GM12872 (cell line): ENCODE data around the gene SART1.

ENCODE experiments used
- TF ChIP-seq, protein P1 (sequence below): IDR thresholded peaks from 3 replicates; pipeline ENCODE4 v1.5.1; 2011; ENCODE audit warnings: low read depth, mild to moderate bottlenecking, low read length, moderate library complexity; ENCODE audit not compliant: insufficient read depth

SART1 gene

DNA sequence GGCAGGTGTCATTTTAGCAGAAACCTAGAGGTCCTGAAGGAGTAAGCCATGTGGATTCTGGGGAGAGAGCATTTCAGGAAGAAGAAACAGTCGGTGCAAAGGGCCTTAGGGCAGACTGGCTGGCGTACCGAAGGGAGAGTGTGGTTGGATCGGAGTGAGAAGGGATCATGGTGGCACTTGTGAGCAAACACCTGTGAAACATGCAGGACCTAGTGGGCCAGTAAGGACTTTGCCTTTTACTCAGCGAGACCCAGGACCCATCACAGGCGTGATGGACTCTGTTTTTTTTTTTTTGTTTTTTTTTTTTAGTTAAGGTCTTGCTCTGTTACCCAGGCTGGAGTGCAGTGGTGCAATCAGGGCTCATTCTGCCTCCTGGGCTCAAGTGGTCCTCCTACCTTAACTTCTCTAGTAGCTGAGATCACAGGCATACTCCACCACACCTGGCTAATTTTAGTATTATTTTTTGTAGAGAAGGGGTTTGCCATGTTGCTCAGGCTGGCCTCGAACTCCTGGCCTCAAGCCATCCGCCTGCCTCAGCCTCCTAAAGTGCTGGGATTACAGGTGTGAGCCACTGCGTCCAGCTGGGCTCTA is 19.7 kb upstream of the SART1 start:
- TF ChIP-seq, protein P1, sequence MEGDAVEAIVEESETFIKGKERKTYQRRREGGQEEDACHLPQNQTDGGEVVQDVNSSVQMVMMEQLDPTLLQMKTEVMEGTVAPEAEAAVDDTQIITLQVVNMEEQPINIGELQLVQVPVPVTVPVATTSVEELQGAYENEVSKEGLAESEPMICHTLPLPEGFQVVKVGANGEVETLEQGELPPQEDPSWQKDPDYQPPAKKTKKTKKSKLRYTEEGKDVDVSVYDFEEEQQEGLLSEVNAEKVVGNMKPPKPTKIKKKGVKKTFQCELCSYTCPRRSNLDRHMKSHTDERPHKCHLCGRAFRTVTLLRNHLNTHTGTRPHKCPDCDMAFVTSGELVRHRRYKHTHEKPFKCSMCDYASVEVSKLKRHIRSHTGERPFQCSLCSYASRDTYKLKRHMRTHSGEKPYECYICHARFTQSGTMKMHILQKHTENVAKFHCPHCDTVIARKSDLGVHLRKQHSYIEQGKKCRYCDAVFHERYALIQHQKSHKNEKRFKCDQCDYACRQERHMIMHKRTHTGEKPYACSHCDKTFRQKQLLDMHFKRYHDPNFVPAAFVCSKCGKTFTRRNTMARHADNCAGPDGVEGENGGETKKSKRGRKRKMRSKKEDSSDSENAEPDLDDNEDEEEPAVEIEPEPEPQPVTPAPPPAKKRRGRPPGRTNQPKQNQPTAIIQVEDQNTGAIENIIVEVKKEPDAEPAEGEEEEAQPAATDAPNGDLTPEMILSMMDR: no peak

DNA sequence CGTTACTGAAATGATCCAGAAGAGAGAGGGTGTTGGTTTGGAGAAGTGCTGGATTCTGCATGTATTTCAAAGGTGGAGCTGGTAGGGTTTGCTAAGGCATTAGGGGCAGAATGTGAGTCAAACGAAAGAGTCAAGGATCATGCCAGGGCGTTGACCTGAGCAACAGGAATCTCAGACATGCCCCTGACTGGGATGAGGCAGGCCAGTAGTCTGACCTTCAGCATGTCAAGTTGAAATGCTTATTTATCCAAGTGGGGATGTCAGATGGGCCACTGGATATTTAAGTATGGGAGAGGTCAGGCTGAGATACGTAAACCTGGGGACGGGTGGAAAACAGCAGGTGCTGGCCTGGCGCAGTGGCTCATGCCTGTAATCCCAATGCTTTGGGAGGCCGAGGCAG is 19.0 kb upstream of the SART1 start:
- TF ChIP-seq, protein P1: no peak

DNA sequence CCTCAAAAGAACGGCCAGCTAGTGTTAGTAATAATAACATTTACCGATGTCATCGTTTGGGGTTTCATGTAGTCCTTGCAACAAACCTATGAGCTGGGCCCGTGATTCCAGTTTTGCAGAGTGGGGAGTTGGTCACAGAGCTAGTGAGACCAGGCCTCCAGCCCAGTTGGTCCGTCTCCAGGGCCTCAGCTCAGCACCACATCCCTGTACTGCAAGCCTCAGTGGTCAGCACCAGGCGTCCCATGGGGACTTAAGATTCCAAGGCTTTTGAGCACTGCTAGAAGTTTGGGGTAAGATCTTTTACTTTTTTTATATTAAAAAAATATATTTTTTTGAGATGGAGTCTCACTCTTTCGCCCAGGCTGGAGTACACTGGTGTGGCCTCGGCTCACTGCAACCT is 17.3 kb upstream of the SART1 start:
- TF ChIP-seq, protein P1: no peak

DNA sequence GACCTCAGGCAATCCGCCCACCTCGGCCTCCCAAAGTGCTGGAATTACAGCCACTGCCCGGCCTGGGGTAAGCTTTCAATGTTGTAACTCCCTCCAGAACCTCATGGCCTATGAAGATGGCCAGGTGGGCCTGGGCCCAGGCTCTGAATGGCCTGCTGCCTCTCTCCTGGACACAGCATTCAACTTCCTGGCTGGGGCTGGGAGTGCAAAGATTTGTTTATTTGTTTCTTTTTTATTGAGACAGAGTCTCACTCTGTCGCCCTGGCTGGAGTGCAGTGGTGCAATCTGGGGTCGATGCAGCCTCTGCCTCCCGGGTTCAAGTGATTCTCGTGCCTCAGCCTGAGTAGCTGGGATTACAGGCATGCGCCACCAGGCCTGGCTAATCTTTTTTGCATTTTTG is 16.8 kb upstream of the SART1 start:
- TF ChIP-seq, protein P1: no peak

DNA sequence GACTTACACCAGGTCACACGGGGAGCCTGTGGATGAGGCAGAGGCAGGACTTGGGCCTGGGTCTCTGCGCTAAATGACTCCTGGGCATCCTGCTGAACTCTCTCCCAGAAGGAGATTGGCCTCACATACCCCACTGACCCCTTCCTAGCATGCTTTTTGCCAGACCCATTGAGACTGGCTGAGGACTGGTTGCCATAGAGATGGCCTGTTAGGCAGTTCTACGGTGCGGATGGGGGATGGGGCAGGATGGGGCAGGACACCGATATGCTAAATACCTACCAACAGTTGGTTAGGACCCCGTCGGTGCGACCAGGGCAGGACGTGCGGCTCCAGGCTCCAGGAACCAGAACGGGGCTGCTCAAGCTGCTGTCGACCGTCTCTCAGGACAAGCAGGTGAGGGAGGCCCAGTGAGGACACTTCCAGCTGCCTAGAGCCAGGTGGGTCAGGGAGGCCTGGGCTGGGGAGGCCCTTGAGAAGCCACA is 16.1 kb upstream of the SART1 start, which contains the start of gene TSGA10IP:
TSS of gene TSGA10IP (plus strand) at position 51 of the 482 bp plus-strand sequence. CDS start at position 247, 196 bp downstream.
- TF ChIP-seq, protein P1: no peak

DNA sequence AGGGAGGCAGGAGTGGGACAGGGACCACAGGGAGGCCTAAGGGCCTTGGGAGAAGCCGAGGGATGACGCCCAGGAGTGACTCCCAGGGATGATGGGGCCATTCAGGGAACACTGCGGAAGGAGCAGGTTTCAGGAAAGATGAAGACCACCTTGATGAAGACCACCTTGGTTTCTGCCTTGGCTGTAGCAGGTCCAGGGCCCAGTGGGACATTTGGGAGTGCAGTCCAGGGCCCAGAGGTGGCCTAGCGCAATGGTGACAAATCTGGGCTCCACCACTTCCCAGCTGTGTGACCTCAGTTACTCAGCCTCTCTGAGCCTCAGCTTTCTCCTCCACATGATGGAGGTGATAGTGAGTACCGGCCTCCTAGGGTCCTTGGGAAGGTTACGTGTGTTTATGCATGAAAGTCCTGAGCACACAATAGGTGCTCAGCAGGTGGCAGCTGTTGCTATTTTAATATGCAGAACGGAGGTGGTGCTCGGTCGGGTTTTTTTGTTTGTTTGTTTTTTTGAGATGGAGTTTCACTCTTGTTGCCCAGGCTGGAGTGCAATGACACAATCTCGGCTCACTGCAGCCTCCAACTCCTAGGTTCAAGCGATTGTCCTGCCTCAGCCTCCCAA is 15.5 kb upstream of the SART1 start:
- TF ChIP-seq, protein P1: no peak

DNA sequence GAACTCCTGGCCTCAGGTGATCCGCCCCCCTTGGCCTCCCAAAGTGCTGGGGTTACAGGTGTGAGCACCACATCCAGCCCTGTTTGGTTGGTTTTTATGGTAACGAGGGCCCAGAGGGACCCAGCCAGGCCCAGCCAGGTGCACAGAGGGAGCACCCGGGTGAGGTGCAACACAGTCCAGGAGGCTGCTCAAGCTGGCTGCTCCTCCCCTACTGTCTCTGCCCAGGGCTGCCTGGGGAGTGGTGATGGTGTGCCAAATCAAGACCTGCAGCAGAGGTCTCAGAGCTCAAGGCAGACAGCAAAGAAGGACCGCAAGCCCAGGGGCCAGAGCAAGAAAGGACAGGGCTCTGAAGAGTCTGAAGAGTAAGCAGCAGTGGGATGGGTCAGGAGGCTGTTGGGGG is 14.9 kb upstream of the SART1 start:
- TF ChIP-seq, protein P1: no peak
